ENCODE results near the gene COX8A. TPM values are rescaled to one million over a fixed set of nuclear protein-coding genes. Genes with fewer than 3 reads are reported as not detected.

Gene COX8A
- total RNA-seq, 1 experiment from 2014 or later = 587 TPM

DNA sequence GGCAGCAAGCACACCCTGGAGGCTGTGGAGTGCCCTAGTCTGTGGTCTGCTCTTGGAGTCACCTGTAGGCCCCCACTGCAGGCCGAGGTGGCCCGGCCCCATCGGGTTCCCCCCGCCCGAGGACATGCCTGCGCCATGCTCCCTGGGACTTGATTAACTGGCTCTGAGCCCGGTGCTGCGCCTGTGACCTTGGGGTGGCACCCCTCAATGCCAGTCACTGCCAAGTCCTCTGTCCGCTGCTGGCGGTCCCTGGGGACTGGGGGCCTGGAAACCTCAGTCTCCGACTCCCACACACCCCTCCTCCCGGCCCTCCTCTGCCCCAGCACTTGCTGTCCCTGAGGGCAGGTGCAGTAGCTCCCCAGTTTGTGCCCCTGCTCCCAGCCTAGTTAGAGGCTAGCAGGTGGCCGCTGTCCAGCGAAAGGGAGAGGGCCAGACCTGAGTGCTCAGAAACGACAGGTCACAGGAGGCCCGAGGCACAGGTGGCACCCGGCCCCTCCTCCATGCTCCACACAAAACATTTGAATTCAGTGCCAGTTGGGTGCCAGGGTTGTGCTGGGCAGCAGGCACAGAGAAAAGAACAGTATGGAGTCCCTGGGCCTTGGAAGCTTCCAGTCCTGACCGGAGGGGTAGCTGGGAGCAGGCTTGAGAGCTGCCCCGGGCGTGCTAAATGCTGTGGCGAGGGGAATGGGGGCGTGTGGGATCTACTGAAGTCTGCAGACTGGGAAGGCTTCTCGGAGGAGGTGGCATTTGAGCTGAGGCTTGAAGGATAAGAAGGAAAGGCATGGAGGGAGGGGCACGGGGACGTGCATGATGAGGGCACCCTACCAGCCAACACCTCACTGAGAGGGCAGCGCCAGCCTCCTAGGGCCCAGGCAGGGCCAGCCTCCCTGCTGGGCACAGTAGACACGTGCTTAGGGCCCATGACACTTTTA is 45.0 kb downstream of the COX8A start:
- Mint-ChIP-seq H3K9me3 (no peaks in the 10 kb centered on the region), H3K36me3 (no peaks in the 10 kb centered on the region), H3K4me3 (no peak overlapping the region), H3K4me1 (peaks cover 44% of the 10 kb centered on the region), H3K27ac (no peak overlapping the region), H3K27me3 (ENCODE audit: low read depth) (peaks cover 48% of the 10 kb centered on the region)
- DNase-seq (ENCODE audit: low spot score) (no peak), ATAC-seq (peak; percentile 36)
- POLR2A ChIA-PET = no interaction called here
- CTCF ChIA-PET = interaction anchor here (0.8 to 9.6 kb wide), 6 partner anchors 9 to 21 kb away, joined by 3 to 75 read pairs (median 4); no protein-coding TSS in a partner anchor
- TF ChIP-seq, protein P1, sequence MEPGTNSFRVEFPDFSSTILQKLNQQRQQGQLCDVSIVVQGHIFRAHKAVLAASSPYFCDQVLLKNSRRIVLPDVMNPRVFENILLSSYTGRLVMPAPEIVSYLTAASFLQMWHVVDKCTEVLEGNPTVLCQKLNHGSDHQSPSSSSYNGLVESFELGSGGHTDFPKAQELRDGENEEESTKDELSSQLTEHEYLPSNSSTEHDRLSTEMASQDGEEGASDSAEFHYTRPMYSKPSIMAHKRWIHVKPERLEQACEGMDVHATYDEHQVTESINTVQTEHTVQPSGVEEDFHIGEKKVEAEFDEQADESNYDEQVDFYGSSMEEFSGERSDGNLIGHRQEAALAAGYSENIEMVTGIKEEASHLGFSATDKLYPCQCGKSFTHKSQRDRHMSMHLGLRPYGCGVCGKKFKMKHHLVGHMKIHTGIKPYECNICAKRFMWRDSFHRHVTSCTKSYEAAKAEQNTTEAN (CRISPR knock-in tag; IDR thresholded peaks at IDR 0.05) = no peak
- TF ChIP-seq, protein P2, sequence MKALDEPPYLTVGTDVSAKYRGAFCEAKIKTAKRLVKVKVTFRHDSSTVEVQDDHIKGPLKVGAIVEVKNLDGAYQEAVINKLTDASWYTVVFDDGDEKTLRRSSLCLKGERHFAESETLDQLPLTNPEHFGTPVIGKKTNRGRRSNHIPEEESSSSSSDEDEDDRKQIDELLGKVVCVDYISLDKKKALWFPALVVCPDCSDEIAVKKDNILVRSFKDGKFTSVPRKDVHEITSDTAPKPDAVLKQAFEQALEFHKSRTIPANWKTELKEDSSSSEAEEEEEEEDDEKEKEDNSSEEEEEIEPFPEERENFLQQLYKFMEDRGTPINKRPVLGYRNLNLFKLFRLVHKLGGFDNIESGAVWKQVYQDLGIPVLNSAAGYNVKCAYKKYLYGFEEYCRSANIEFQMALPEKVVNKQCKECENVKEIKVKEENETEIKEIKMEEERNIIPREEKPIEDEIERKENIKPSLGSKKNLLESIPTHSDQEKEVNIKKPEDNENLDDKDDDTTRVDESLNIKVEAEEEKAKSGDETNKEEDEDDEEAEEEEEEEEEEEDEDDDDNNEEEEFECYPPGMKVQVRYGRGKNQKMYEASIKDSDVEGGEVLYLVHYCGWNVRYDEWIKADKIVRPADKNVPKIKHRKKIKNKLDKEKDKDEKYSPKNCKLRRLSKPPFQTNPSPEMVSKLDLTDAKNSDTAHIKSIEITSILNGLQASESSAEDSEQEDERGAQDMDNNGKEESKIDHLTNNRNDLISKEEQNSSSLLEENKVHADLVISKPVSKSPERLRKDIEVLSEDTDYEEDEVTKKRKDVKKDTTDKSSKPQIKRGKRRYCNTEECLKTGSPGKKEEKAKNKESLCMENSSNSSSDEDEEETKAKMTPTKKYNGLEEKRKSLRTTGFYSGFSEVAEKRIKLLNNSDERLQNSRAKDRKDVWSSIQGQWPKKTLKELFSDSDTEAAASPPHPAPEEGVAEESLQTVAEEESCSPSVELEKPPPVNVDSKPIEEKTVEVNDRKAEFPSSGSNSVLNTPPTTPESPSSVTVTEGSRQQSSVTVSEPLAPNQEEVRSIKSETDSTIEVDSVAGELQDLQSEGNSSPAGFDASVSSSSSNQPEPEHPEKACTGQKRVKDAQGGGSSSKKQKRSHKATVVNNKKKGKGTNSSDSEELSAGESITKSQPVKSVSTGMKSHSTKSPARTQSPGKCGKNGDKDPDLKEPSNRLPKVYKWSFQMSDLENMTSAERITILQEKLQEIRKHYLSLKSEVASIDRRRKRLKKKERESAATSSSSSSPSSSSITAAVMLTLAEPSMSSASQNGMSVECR (CRISPR knock-in tag; IDR thresholded peaks at IDR 0.05; ENCODE audit: borderline replicate concordance) = no peak
- TF ChIP-seq, protein P3, sequence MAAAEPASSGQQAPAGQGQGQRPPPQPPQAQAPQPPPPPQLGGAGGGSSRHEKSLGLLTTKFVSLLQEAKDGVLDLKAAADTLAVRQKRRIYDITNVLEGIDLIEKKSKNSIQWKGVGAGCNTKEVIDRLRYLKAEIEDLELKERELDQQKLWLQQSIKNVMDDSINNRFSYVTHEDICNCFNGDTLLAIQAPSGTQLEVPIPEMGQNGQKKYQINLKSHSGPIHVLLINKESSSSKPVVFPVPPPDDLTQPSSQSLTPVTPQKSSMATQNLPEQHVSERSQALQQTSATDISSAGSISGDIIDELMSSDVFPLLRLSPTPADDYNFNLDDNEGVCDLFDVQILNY (CRISPR knock-in tag; IDR thresholded peaks at IDR 0.05) = no peak
- TF ChIP-seq ZNF121 (CRISPR knock-in tag; IDR thresholded peaks at IDR 0.05) (no peak), NR2C2 (CRISPR knock-in tag; IDR thresholded peaks at IDR 0.05) (no peak), OVOL2 (CRISPR knock-in tag; IDR thresholded peaks at IDR 0.05; ENCODE audit: borderline replicate concordance) (no peak), CBFB (CRISPR knock-in tag; IDR thresholded peaks at IDR 0.05; ENCODE audit: low read depth) (no peak), RELA (CRISPR knock-in tag; IDR thresholded peaks at IDR 0.05; ENCODE audit: borderline replicate concordance) (no peak), NFE2L1 (CRISPR knock-in tag; IDR thresholded peaks at IDR 0.05) (no peak), CREM (CRISPR knock-in tag; IDR thresholded peaks at IDR 0.05) (no peak), GTF2I (CRISPR knock-in tag; conservative IDR thresholded peaks at IDR 0.05) (no peak), ZNF416 (CRISPR knock-in tag; IDR thresholded peaks at IDR 0.05) (no peak), NR3C1 (CRISPR knock-in tag; conservative IDR thresholded peaks at IDR 0.05; ENCODE audit: low read depth) (no peak)
- TF ChIP-seq, protein P4, sequence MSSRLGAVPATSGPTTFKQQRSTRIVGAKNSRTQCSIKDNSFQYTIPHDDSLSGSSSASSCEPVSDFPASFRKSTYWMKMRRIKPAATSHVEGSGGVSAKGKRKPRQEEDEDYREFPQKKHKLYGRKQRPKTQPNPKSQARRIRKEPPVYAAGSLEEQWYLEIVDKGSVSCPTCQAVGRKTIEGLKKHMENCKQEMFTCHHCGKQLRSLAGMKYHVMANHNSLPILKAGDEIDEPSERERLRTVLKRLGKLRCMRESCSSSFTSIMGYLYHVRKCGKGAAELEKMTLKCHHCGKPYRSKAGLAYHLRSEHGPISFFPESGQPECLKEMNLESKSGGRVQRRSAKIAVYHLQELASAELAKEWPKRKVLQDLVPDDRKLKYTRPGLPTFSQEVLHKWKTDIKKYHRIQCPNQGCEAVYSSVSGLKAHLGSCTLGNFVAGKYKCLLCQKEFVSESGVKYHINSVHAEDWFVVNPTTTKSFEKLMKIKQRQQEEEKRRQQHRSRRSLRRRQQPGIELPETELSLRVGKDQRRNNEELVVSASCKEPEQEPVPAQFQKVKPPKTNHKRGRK (CRISPR knock-in tag; IDR thresholded peaks at IDR 0.05; ENCODE audit: borderline replicate concordance) = no peak
- TF ChIP-seq, protein P5, sequence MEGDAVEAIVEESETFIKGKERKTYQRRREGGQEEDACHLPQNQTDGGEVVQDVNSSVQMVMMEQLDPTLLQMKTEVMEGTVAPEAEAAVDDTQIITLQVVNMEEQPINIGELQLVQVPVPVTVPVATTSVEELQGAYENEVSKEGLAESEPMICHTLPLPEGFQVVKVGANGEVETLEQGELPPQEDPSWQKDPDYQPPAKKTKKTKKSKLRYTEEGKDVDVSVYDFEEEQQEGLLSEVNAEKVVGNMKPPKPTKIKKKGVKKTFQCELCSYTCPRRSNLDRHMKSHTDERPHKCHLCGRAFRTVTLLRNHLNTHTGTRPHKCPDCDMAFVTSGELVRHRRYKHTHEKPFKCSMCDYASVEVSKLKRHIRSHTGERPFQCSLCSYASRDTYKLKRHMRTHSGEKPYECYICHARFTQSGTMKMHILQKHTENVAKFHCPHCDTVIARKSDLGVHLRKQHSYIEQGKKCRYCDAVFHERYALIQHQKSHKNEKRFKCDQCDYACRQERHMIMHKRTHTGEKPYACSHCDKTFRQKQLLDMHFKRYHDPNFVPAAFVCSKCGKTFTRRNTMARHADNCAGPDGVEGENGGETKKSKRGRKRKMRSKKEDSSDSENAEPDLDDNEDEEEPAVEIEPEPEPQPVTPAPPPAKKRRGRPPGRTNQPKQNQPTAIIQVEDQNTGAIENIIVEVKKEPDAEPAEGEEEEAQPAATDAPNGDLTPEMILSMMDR (IDR thresholded peaks at IDR 0.05) = no peak
- TF ChIP-seq, protein P6, sequence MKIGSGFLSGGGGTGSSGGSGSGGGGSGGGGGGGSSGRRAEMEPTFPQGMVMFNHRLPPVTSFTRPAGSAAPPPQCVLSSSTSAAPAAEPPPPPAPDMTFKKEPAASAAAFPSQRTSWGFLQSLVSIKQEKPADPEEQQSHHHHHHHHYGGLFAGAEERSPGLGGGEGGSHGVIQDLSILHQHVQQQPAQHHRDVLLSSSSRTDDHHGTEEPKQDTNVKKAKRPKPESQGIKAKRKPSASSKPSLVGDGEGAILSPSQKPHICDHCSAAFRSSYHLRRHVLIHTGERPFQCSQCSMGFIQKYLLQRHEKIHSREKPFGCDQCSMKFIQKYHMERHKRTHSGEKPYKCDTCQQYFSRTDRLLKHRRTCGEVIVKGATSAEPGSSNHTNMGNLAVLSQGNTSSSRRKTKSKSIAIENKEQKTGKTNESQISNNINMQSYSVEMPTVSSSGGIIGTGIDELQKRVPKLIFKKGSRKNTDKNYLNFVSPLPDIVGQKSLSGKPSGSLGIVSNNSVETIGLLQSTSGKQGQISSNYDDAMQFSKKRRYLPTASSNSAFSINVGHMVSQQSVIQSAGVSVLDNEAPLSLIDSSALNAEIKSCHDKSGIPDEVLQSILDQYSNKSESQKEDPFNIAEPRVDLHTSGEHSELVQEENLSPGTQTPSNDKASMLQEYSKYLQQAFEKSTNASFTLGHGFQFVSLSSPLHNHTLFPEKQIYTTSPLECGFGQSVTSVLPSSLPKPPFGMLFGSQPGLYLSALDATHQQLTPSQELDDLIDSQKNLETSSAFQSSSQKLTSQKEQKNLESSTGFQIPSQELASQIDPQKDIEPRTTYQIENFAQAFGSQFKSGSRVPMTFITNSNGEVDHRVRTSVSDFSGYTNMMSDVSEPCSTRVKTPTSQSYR (CRISPR knock-in tag; IDR thresholded peaks at IDR 0.05) = no peak
- TF ChIP-seq, protein P7, sequence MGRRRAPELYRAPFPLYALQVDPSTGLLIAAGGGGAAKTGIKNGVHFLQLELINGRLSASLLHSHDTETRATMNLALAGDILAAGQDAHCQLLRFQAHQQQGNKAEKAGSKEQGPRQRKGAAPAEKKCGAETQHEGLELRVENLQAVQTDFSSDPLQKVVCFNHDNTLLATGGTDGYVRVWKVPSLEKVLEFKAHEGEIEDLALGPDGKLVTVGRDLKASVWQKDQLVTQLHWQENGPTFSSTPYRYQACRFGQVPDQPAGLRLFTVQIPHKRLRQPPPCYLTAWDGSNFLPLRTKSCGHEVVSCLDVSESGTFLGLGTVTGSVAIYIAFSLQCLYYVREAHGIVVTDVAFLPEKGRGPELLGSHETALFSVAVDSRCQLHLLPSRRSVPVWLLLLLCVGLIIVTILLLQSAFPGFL (CRISPR knock-in tag; IDR thresholded peaks at IDR 0.05; ENCODE audit: borderline replicate concordance) = no peak
- TF ChIP-seq, protein P8, sequence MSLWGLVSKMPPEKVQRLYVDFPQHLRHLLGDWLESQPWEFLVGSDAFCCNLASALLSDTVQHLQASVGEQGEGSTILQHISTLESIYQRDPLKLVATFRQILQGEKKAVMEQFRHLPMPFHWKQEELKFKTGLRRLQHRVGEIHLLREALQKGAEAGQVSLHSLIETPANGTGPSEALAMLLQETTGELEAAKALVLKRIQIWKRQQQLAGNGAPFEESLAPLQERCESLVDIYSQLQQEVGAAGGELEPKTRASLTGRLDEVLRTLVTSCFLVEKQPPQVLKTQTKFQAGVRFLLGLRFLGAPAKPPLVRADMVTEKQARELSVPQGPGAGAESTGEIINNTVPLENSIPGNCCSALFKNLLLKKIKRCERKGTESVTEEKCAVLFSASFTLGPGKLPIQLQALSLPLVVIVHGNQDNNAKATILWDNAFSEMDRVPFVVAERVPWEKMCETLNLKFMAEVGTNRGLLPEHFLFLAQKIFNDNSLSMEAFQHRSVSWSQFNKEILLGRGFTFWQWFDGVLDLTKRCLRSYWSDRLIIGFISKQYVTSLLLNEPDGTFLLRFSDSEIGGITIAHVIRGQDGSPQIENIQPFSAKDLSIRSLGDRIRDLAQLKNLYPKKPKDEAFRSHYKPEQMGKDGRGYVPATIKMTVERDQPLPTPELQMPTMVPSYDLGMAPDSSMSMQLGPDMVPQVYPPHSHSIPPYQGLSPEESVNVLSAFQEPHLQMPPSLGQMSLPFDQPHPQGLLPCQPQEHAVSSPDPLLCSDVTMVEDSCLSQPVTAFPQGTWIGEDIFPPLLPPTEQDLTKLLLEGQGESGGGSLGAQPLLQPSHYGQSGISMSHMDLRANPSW (CRISPR knock-in tag; conservative IDR thresholded peaks at IDR 0.05; ENCODE audit: low read depth) = no peak
